ENCODE data around the gene TXNDC11. TPM values are rescaled to one million over a fixed set of nuclear protein-coding genes. Genes with fewer than 3 reads are reported as not detected.

TXNDC11 gene
- total and polyA plus RNA-seq, 4 donors: 19.9 to 43.6 (median 41.1) TPM

- H3K27ac ChIP-seq (ENCODE audit: low read depth in 1 of 2, low read length in 2 of 2): no peak overlapping the region
- intact Hi-C loops (cut with DNase I): no loop called here
- no peak overlapping the region for H3K4me3 ChIP-seq (ENCODE audit: low read length in 2 of 2)
- H3K9me3 ChIP-seq (ENCODE audit: control insufficient read depth, low read length): no peaks in the 10 kb centered on the region
- H3K36me3 ChIP-seq (ENCODE audit: control insufficient read depth in 1 of 2, insufficient read depth in 2 of 2, low read length in 1 of 2): no peaks in the 10 kb centered on the region
- H3K4me1 ChIP-seq (ENCODE audit: control insufficient read depth in 1 of 2, insufficient read depth in 2 of 2, low read length in 2 of 2): peaks cover 0 to 2% of the 10 kb centered on the region in 2 donors
- no peaks in the 10 kb centered on the region for H3K27me3 ChIP-seq (ENCODE audit: control insufficient read depth in 1 of 2, insufficient read depth in 2 of 2, low read length in 1 of 2)
- ATAC-seq (ENCODE audit: low FRiP score) (no peak), DNase-seq (no peak)
- whole genome bisulfite sequencing, 2 donors: 83 to 86% methylated on average over 11 of the region's 11 CpGs
These were observed 75.3 kb downstream of the TXNDC11 start for GRCh38 chr16:11667221-11667823.

- intact Hi-C loops (cut with DNase I): no loop called here
- Histone ChIP-seq H3K36me3 (ENCODE audit: control insufficient read depth in 1 of 2, insufficient read depth in 2 of 2, low read length in 1 of 2) (no peaks in the 10 kb centered on the region), H3K27me3 (ENCODE audit: control insufficient read depth in 1 of 2, insufficient read depth in 2 of 2, low read length in 1 of 2) (no peaks in the 10 kb centered on the region), H3K4me3 (ENCODE audit: low read length in 2 of 2) (no peak overlapping the region), H3K27ac (ENCODE audit: low read depth in 1 of 2, low read length in 2 of 2) (no peak overlapping the region), H3K9me3 (ENCODE audit: control insufficient read depth, low read length) (no peaks in the 10 kb centered on the region), H3K4me1 (ENCODE audit: control insufficient read depth in 1 of 2, insufficient read depth in 2 of 2, low read length in 2 of 2) (peaks cover 0 to 2% of the 10 kb centered on the region in 2 donors)
- ATAC-seq (ENCODE audit: low FRiP score): no peak
- DNase-seq: no peak
- 87% methylated on average over 14 of the region's 14 CpGs for WGBS, 2 donors
These were observed 76.3 kb downstream of the TXNDC11 start for GRCh38 chr16:11666103-11667055.

GRCh38 chr16:11665071-11665491 is 77.6 kb downstream of the TXNDC11 start:
- ATAC-seq (ENCODE audit: low FRiP score): no peak
- WGBS, 2 donors: 66 to 71% methylated on average over 10 to 11 of the region's 11 CpGs
- Histone ChIP-seq H3K27ac (ENCODE audit: low read depth in 1 of 2, low read length in 2 of 2) (no peak overlapping the region), H3K36me3 (ENCODE audit: control insufficient read depth in 1 of 2, insufficient read depth in 2 of 2, low read length in 1 of 2) (no peaks in the 10 kb centered on the region), H3K4me1 (ENCODE audit: control insufficient read depth in 1 of 2, insufficient read depth in 2 of 2, low read length in 2 of 2) (peaks cover 0 to 2% of the 10 kb centered on the region in 2 donors), H3K4me3 (ENCODE audit: low read length in 2 of 2) (no peak overlapping the region), H3K27me3 (ENCODE audit: control insufficient read depth in 1 of 2, insufficient read depth in 2 of 2, low read length in 1 of 2) (no peaks in the 10 kb centered on the region), H3K9me3 (ENCODE audit: control insufficient read depth, low read length) (no peaks in the 10 kb centered on the region)
- no peak for DNase-seq
- intact Hi-C loops (cut with DNase I): no loop called here

GRCh38 chr16:11662582-11662981 is 80.1 kb downstream of the TXNDC11 start:
- intact Hi-C loops (cut with DNase I): no loop called here
- no peak for ATAC-seq (ENCODE audit: low FRiP score)

GRCh38 chr16:11660565-11660964 is 82.1 kb downstream of the TXNDC11 start:
- Histone ChIP-seq H3K27ac (ENCODE audit: low read depth in 1 of 2, low read length in 2 of 2) (no peak overlapping the region), H3K4me1 (ENCODE audit: control insufficient read depth in 1 of 2, insufficient read depth in 2 of 2, low read length in 2 of 2) (no peaks in the 10 kb centered on the region), H3K4me3 (ENCODE audit: low read length in 2 of 2) (no peak overlapping the region), H3K27me3 (ENCODE audit: control insufficient read depth in 1 of 2, insufficient read depth in 2 of 2, low read length in 1 of 2) (no peaks in the 10 kb centered on the region), H3K36me3 (ENCODE audit: control insufficient read depth in 1 of 2, insufficient read depth in 2 of 2, low read length in 1 of 2) (no peaks in the 10 kb centered on the region), H3K9me3 (ENCODE audit: control insufficient read depth, low read length) (no peaks in the 10 kb centered on the region)
- ATAC-seq (ENCODE audit: low FRiP score): no peak
- DNase-seq: no peak
- 86 to 91% methylated on average over 12 of the region's 12 CpGs for WGBS, 2 donors
- intact Hi-C loops (cut with DNase I): no loop called here

More at GRCh38 chr16:11662582-11662981, 80.1 kb downstream of the TXNDC11 start:
- H3K27ac ChIP-seq (ENCODE audit: low read depth in 1 of 2, low read length in 2 of 2): no peak overlapping the region
- 91 to 95% methylated on average over 5 of the region's 5 CpGs for WGBS, 2 donors
- H3K4me1 ChIP-seq (ENCODE audit: control insufficient read depth in 1 of 2, insufficient read depth in 2 of 2, low read length in 2 of 2): no peaks in the 10 kb centered on the region
- no peak overlapping the region for H3K4me3 ChIP-seq (ENCODE audit: low read length in 2 of 2)
- no peaks in the 10 kb centered on the region for H3K9me3 ChIP-seq (ENCODE audit: control insufficient read depth, low read length)
- no peaks in the 10 kb centered on the region for H3K27me3 ChIP-seq (ENCODE audit: control insufficient read depth in 1 of 2, insufficient read depth in 2 of 2, low read length in 1 of 2)
- no peaks in the 10 kb centered on the region for H3K36me3 ChIP-seq (ENCODE audit: control insufficient read depth in 1 of 2, insufficient read depth in 2 of 2, low read length in 1 of 2)
- no peak for DNase-seq

GRCh38 chr16:11658896-11659708 is 83.6 kb downstream of the TXNDC11 start:
- no peak overlapping the region for H3K27ac ChIP-seq (ENCODE audit: low read depth in 1 of 2, low read length in 2 of 2)
- 18 to 37% methylated on average over 19 of the region's 19 CpGs for WGBS, 2 donors

GRCh38 chr16:11657556-11657955 is 85.1 kb downstream of the TXNDC11 start:
- ATAC-seq (ENCODE audit: low FRiP score) (no peak), DNase-seq (no peak)
- Histone ChIP-seq H3K9me3 (ENCODE audit: control insufficient read depth, low read length) (no peaks in the 10 kb centered on the region), H3K4me1 (ENCODE audit: control insufficient read depth in 1 of 2, insufficient read depth in 2 of 2, low read length in 2 of 2) (no peaks in the 10 kb centered on the region), H3K27me3 (ENCODE audit: control insufficient read depth in 1 of 2, insufficient read depth in 2 of 2, low read length in 1 of 2) (no peaks in the 10 kb centered on the region), H3K36me3 (ENCODE audit: control insufficient read depth in 1 of 2, insufficient read depth in 2 of 2, low read length in 1 of 2) (no peaks in the 10 kb centered on the region), H3K27ac (ENCODE audit: low read depth in 1 of 2, low read length in 2 of 2) (no peak overlapping the region), H3K4me3 (ENCODE audit: low read length in 2 of 2) (no peak overlapping the region)
- intact Hi-C loops (cut with DNase I): no loop called here
- WGBS, 2 donors: 91 to 92% methylated on average over 8 of the region's 8 CpGs

More at GRCh38 chr16:11658896-11659708, 83.6 kb downstream of the TXNDC11 start:
- intact Hi-C loops (cut with DNase I): no loop called here
- ATAC-seq (ENCODE audit: low FRiP score) (peak; percentile 62), DNase-seq (no peak)
- no peaks in the 10 kb centered on the region for H3K9me3 ChIP-seq (ENCODE audit: control insufficient read depth, low read length)
- no peaks in the 10 kb centered on the region for H3K27me3 ChIP-seq (ENCODE audit: control insufficient read depth in 1 of 2, insufficient read depth in 2 of 2, low read length in 1 of 2)
- no peaks in the 10 kb centered on the region for H3K36me3 ChIP-seq (ENCODE audit: control insufficient read depth in 1 of 2, insufficient read depth in 2 of 2, low read length in 1 of 2)
- no peak overlapping the region for H3K4me3 ChIP-seq (ENCODE audit: low read length in 2 of 2)
- H3K4me1 ChIP-seq (ENCODE audit: control insufficient read depth in 1 of 2, insufficient read depth in 2 of 2, low read length in 2 of 2): no peaks in the 10 kb centered on the region

- DNase-seq: no peak
- Histone ChIP-seq H3K4me1 (ENCODE audit: control insufficient read depth in 1 of 2, insufficient read depth in 2 of 2, low read length in 2 of 2) (no peaks in the 10 kb centered on the region), H3K27ac (ENCODE audit: low read depth in 1 of 2, low read length in 2 of 2) (no peak overlapping the region), H3K36me3 (ENCODE audit: control insufficient read depth in 1 of 2, insufficient read depth in 2 of 2, low read length in 1 of 2) (no peaks in the 10 kb centered on the region), H3K27me3 (ENCODE audit: control insufficient read depth in 1 of 2, insufficient read depth in 2 of 2, low read length in 1 of 2) (no peaks in the 10 kb centered on the region), H3K4me3 (ENCODE audit: low read length in 2 of 2) (no peak overlapping the region), H3K9me3 (ENCODE audit: control insufficient read depth, low read length) (no peaks in the 10 kb centered on the region)
- WGBS, 2 donors: 93 to 94% methylated on average over 7 of the region's 7 CpGs
- intact Hi-C loops (cut with DNase I): no loop called here
- ATAC-seq (ENCODE audit: low FRiP score): no peak
These were observed 87.0 kb downstream of the TXNDC11 start for GRCh38 chr16:11655655-11656054.
